CD4-positive, alpha-beta T cell treated with Interleukin-10 for 1 hour (primary cell): ENCODE results near the gene RPGRIP1.
"Not testable (repeated sequence)": the region's sequence is repeated elsewhere in the genome, so short reads cannot be mapped to it uniquely, and the experiment has no call there.

Source experiments
- DNase-seq: peaks from one replicate; pipeline ENCODE4 v3.0.0-alpha.2; 2020

The RPGRIP1 gene

DNA sequence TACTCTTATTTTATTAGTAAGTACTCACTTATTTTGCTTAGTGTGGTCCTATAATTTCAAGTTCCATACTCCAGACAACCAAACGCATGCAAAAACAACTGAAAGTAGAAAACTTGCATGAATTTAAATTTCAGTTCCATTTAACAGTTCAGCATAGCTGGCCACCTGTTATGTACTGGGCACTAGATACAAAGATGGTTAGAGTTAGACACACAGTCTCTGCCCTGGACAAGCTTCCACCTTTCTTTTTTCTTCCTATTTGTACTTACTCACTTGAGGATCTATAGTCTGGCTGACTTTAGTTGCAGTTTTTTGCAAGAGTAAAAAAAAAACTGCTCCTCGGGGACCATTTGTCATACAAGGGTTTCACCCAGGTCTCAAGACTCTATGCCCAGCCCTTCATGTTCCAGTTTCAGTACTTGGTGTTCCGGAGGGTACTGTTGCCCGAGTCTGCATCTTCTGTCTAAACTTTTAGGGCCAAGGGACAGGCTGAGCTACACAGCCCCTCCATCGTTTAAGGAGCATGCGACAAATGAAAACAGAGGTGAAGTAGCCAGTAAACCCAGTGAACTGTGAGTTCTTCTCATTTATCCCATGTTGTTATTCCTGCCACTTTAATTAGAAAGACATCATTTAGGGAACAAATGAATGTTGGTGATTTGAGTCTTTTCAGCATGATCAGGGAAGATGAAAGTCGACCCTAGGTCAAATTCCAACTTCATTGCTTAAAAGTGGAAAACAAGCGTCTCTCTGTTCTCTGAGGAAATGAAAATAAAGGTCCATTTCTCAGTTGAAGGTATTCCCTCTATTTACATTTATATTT is 22.3 kb downstream of the RPGRIP1 start:
- DNase-seq: no peak

DNA sequence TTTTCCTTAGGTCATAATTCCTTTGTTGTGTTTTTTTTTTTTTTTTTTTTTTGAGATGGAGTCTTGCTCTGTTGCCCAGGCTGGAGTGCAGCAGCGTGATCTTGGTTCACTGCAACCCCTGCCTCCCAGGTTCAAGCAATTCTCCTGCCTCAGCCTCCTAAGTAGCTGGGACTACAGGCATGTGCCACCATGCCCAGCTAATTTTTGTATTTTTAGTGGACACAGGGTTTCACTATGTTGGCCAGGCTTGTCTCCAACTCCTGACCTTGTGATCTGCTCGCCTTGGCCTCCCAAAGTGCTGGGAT is 22.9 kb downstream of the RPGRIP1 start:
- not testable (repeated sequence) for DNase-seq

DNA sequence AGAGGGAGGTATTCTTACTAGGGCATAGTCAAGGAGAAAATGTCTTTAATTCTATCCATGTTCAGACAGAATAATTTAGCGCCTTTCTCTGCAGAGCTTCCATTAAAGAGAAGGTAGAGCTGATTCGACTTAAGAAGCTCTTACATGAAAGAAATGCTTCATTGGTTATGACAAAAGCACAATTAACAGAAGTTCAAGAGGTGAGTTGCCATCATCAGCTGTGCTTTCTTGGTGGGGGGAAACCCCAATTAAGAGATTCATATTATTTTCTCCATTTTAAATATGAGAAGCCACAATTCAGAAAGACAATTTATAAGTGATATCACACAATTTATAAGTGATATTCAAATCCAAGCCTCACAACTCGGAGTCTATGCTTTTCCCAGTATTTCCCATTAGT is 27.8 kb downstream of the RPGRIP1 start:
- DNase-seq: no peak

DNA sequence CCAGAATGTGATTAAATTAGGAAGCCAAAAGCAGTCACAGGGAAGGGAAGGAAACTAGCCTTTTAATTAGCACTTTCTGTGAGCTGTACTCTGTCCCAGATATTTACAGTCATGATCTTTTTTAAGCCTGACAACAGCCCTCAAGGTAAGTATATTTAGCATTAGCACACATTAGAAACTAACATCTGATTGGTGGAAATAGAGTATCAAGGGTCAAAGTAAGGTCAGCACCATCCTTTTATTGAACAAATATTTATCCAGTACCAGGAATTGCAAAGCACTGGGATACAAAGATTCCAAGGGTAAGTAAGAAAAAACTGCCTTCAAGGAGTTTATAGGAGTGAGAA is 28.2 kb downstream of the RPGRIP1 start:
- no peak for DNase-seq

- peak; percentile 90 for DNase-seq
Measured at GRCh38 chr14:21308479-21309237, 28.8 kb downstream of the RPGRIP1 start.

DNA sequence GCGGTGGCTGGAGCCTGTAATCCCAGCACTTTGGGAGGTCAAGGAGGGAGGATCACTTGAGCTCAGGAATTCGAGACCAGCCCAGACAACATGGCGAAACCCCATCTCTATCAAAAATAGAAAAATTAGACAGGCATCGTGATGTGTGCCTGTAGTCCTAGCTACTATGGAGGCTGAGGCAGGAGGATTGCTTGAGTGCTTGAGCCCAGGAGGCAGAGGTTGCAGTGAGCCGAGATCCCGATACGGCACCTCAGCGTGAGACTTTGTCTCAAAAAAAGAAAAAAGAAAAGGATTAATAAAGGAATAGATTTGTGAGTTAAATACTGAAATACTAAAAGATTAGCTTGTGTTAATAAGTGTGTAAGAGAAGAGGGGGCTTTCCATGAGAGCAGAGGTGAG is 29.4 kb downstream of the RPGRIP1 start:
- DNase-seq: no peak

DNA sequence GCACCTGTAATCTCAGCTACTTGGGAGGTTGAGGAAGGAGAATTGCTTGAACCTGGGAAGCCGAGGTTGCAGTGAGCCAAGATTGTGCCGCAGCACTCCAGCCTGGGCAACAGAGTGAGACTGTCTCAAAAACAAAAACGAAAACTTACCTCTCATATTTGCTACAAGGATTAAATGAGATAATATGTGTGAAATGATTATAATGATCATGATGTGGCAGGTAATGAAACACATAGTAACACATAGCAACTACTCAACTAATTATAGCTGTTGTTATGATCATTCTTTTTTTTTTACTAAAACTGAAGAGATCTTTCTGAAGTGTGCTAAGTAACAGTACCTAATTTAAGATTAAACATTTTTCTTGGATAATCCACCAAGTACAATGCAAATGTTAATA is 30.1 kb downstream of the RPGRIP1 start:
- no peak for DNase-seq

GRCh38 chr14:21311614-21312013 is 31.7 kb downstream of the RPGRIP1 start:
- DNase-seq: no peak

DNA sequence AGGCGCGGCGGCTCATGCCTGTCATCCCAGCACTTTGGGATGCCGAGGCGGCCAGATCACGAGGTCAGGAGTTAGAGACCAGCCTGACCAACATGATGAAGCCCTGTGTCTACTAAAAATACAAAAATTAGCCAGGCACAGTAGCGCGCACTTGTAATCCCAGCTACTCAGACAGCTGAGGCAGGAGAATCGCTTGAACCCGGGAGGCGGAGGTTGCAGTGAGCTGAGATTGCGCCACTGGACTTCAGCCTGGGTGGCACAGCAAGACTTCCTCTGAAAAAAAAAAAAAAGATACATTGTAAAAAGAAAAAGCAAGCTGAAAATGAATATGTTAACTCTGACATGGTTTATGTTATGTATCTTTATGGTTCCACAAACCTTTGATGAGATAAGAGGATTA is 33.6 kb downstream of the RPGRIP1 start:
- DNase-seq: no peak

- DNase-seq: no peak
Measured at GRCh38 chr14:21317398-21317797, 37.5 kb downstream of the RPGRIP1 start.

GRCh38 chr14:21320913-21321312 is 41.0 kb downstream of the RPGRIP1 start:
- DNase-seq: no peak

DNA sequence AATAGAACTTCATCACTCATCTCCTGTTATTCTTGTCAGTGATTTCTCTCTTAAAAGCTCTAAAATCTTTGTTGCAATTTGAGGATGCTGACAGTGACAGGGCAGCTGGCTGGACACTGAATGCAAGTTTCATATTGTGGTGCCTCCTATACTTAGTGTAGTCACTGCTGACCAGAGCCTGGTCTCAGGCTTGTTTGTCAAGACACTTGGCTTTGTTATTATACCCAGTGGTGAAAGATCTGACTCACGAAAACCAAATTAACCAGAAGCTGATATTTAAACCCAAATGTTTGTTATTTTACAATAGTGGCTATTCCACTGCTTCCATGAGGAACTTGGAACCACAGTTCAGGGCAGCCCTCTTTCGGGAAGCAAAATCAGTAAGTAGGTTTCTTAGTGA is 42.8 kb downstream of the RPGRIP1 start:
- DNase-seq: no peak

GRCh38 chr14:21326972-21327371 is 47.1 kb downstream of the RPGRIP1 start:
- DNase-seq: no peak
